Ectodermal cell (in vitro differentiated cells): ENCODE measurements around the gene IKZF1.

Experiments
- H3K27ac ChIP-seq: 2 replicates; pipeline ENCODE4 v1.7.0; 2013; ENCODE audit warnings: mild to moderate bottlenecking, low read depth, low read length; ENCODE audit not compliant: insufficient read depth, poor library complexity, severe bottlenecking
- H3K27me3 ChIP-seq: 2 replicates; pipeline ENCODE4 v1.7.0; 2013; ENCODE audit warnings: mild to moderate bottlenecking, low read length; ENCODE audit not compliant: insufficient read depth, control insufficient read depth, poor library complexity, severe bottlenecking
- H3K36me3 ChIP-seq: one replicate; pipeline ENCODE4 v1.7.0; 2013; ENCODE audit warnings: low read length; ENCODE audit not compliant: control insufficient read depth, insufficient read depth
- H3K4me1 ChIP-seq: one replicate; pipeline ENCODE4 v1.7.0; 2013; ENCODE audit warnings: low read length; ENCODE audit not compliant: control insufficient read depth, insufficient read depth
- H3K4me3 ChIP-seq: 2 replicates; pipeline ENCODE4 v1.7.0; 2013; ENCODE audit warnings: low read depth, low read length, control low read depth; ENCODE audit not compliant: insufficient read depth
- H3K9me3 ChIP-seq: 2 replicates; pipeline ENCODE4 v1.7.0; 2013; ENCODE audit warnings: mild to moderate bottlenecking, low read length, moderate library complexity; ENCODE audit not compliant: control insufficient read depth
- WGBS, 2 experiments: methylation state at CpG; one replicate each; pipeline ENCODE4 v1.1.7; 2013; ENCODE audit warnings: missing lambda C conversion rate in 2 of 2; 5-methylcytosine and 5-hydroxymethylcytosine counted together

The IKZF1 gene

GRCh38 chr7:50268990-50269389 lies 35.5 kb upstream of the IKZF1 start:
- Histone ChIP-seq H3K9me3 (no peaks in the 10 kb centered on the region), H3K4me3 (no peak overlapping the region), H3K4me1 (no peaks in the 10 kb centered on the region), H3K27me3 (no peaks in the 10 kb centered on the region), H3K27ac (no peak overlapping the region), H3K36me3 (no peaks in the 10 kb centered on the region)
- WGBS, 2 experiments = 97 to 98% methylated on average over 3 of the region's 3 CpGs

GRCh38 chr7:50270531-50271018 lies 33.9 kb upstream of the IKZF1 start:
- 89 to 96% methylated on average over 5 of the region's 5 CpGs for WGBS, 2 experiments
- Histone ChIP-seq H3K27ac (no peak overlapping the region), H3K4me3 (no peak overlapping the region), H3K4me1 (no peaks in the 10 kb centered on the region), H3K27me3 (no peaks in the 10 kb centered on the region), H3K36me3 (no peaks in the 10 kb centered on the region), H3K9me3 (no peaks in the 10 kb centered on the region)

- Histone ChIP-seq H3K36me3 (no peaks in the 10 kb centered on the region), H3K27me3 (no peaks in the 10 kb centered on the region), H3K4me1 (no peaks in the 10 kb centered on the region), H3K9me3 (no peaks in the 10 kb centered on the region), H3K4me3 (no peak overlapping the region), H3K27ac (no peak overlapping the region)
- WGBS, 2 experiments = 93 to 94% methylated on average over 3 of the region's 3 CpGs
Measured at GRCh38 chr7:50272808-50273207, 31.7 kb upstream of the IKZF1 start.

GRCh38 chr7:50273301-50273700 lies 31.2 kb upstream of the IKZF1 start:
- no peaks in the 10 kb centered on the region for H3K36me3 ChIP-seq
- no peak overlapping the region for H3K4me3 ChIP-seq
- no peaks in the 10 kb centered on the region for H3K9me3 ChIP-seq
- no peak overlapping the region for H3K27ac ChIP-seq
- 88 to 95% methylated on average over 1 of the region's 1 CpG for WGBS, 2 experiments
- H3K27me3 ChIP-seq = no peaks in the 10 kb centered on the region
- no peaks in the 10 kb centered on the region for H3K4me1 ChIP-seq

- Histone ChIP-seq H3K27ac (no peak overlapping the region), H3K4me3 (no peak overlapping the region), H3K4me1 (no peaks in the 10 kb centered on the region), H3K9me3 (no peaks in the 10 kb centered on the region), H3K36me3 (no peaks in the 10 kb centered on the region), H3K27me3 (no peaks in the 10 kb centered on the region)
- WGBS, 2 experiments = 83 to 97% methylated on average over 1 of the region's 1 CpG
Measured at GRCh38 chr7:50273870-50274269, 30.6 kb upstream of the IKZF1 start.

GRCh38 chr7:50274361-50274760 lies 30.2 kb upstream of the IKZF1 start:
- Histone ChIP-seq H3K9me3 (no peaks in the 10 kb centered on the region), H3K36me3 (no peaks in the 10 kb centered on the region), H3K4me1 (no peaks in the 10 kb centered on the region), H3K27me3 (no peaks in the 10 kb centered on the region), H3K4me3 (no peak overlapping the region), H3K27ac (no peak overlapping the region)
- 86 to 91% methylated on average over 7 of the region's 7 CpGs for WGBS, 2 experiments

- no peaks in the 10 kb centered on the region for H3K27me3 ChIP-seq
- no peak overlapping the region for H3K27ac ChIP-seq
- WGBS, 2 experiments = 91 to 94% methylated on average over 4 of the region's 4 CpGs
- H3K4me3 ChIP-seq = no peak overlapping the region
- H3K4me1 ChIP-seq = no peaks in the 10 kb centered on the region
- no peaks in the 10 kb centered on the region for H3K9me3 ChIP-seq
- no peaks in the 10 kb centered on the region for H3K36me3 ChIP-seq
Measured at GRCh38 chr7:50275430-50275829, 29.1 kb upstream of the IKZF1 start.

GRCh38 chr7:50276483-50276882 lies 28.0 kb upstream of the IKZF1 start:
- Histone ChIP-seq H3K27me3 (no peaks in the 10 kb centered on the region), H3K4me3 (no peak overlapping the region), H3K9me3 (no peaks in the 10 kb centered on the region), H3K27ac (no peak overlapping the region), H3K36me3 (no peaks in the 10 kb centered on the region), H3K4me1 (no peaks in the 10 kb centered on the region)
- WGBS, 2 experiments = 86 to 94% methylated on average over 1 of the region's 1 CpG

- Histone ChIP-seq H3K27me3 (no peaks in the 10 kb centered on the region), H3K36me3 (no peaks in the 10 kb centered on the region), H3K4me1 (no peaks in the 10 kb centered on the region), H3K4me3 (no peak overlapping the region), H3K9me3 (no peaks in the 10 kb centered on the region), H3K27ac (no peak overlapping the region)
Measured at GRCh38 chr7:50278120-50278519, 26.4 kb upstream of the IKZF1 start.

GRCh38 chr7:50281680-50282445 lies 22.7 kb upstream of the IKZF1 start:
- 92 to 95% methylated on average over 12 of the region's 12 CpGs for WGBS, 2 experiments

More at GRCh38 chr7:50281680-50282445, 22.7 kb upstream of the IKZF1 start:
- Histone ChIP-seq H3K9me3 (no peaks in the 10 kb centered on the region), H3K4me3 (no peak overlapping the region), H3K4me1 (no peaks in the 10 kb centered on the region), H3K27ac (no peak overlapping the region), H3K27me3 (no peaks in the 10 kb centered on the region), H3K36me3 (no peaks in the 10 kb centered on the region)
